IMR-90 (cell line): Measurements from ENCODE around the gene TRAPPC2L. TPM values are rescaled to one million over a fixed set of nuclear protein-coding genes. Genes with fewer than 3 reads are reported as not detected.

Experiments
- ATAC-seq: fragments of 200-7000 bp; cut with Tn5 transposase; 2 replicates; pipeline ENCODE4 v1.9.1; 2020; ENCODE audit warnings: low read depth, mild to moderate bottlenecking, moderate library complexity
- BruUV-seq: library from RNA; stranded (reverse); fragments of 400-500 nt; replicated peaks from 2 replicates; lab custom pipeline; 2021; lab: Mats Ljungman, UMichigan
- CTCF ChIA-PET: fragments of 300-600 bp; formaldehyde crosslinking; extraction: SDS; loops from one replicate; lab custom pipeline; 2021; ENCODE audit warnings: antibody characterized with exemption; lab: Yijun Ruan, JAX
- POLR2A ChIA-PET: fragments of 300-600 bp; sonication (Branson Sonifier 250); formaldehyde crosslinking; loops from one replicate; lab custom pipeline; 2022; ENCODE audit warnings: antibody characterized with exemption; ENCODE audit not compliant: unreplicated experiment; lab: Charles Lee
- DNase-seq: peaks from one replicate; pipeline ENCODE4 v3.0.0; 2013
- H2AFZ ChIP-seq: replicated peaks from 2 replicates; pipeline ENCODE3; 2013; ENCODE audit warnings: low read length, mild to moderate bottlenecking; ENCODE audit not compliant: poor library complexity
- H2AK5ac ChIP-seq: 2 replicates; pipeline ENCODE4 v1.6.1; 2013; ENCODE audit warnings: low read depth, low read length, inconsistent platforms
- H2AK9ac ChIP-seq: replicated peaks from 2 replicates; pipeline ENCODE3; 2013; ENCODE audit warnings: mild to moderate bottlenecking, low read depth, low read length, moderate library complexity; ENCODE audit not compliant: poor library complexity
- H2BK120ac ChIP-seq: 2 replicates; pipeline ENCODE4 v1.6.1; 2013; ENCODE audit warnings: low read depth, low read length, inconsistent platforms
- H2BK15ac ChIP-seq: 3 replicates; pipeline ENCODE4 v1.6.1; 2013; ENCODE audit warnings: low read depth, low read length, inconsistent platforms
- H2BK20ac ChIP-seq: 2 replicates; pipeline ENCODE4 v1.6.1; 2013; ENCODE audit warnings: low read depth, mild to moderate bottlenecking, inconsistent platforms, low read length, moderate library complexity
- H2BK5ac ChIP-seq: 2 replicates; pipeline ENCODE4 v1.6.1; 2013; ENCODE audit warnings: mild to moderate bottlenecking, low read depth, low read length, inconsistent platforms; ENCODE audit not compliant: poor library complexity, severe bottlenecking
- H3K14ac ChIP-seq: replicated peaks from 2 replicates; pipeline ENCODE4 v1.6.1; 2013; ENCODE audit warnings: low read depth, low read length, inconsistent platforms
- H3K18ac ChIP-seq: 2 replicates; pipeline ENCODE4 v1.6.1; 2013; ENCODE audit warnings: low read depth, low read length, control low read depth
- H3K23ac ChIP-seq: 2 replicates; pipeline ENCODE4 v1.6.1; 2013; ENCODE audit warnings: low read depth, low read length, inconsistent platforms
- H3K27ac ChIP-seq: 2 replicates; pipeline ENCODE4 v1.5.1; 2013; ENCODE audit warnings: mild to moderate bottlenecking, control low read depth, low read length; ENCODE audit not compliant: insufficient read depth
- H3K27me3 ChIP-seq: 2 replicates; pipeline ENCODE4 v1.6.1; 2013; ENCODE audit warnings: low read length; ENCODE audit not compliant: control insufficient read depth, insufficient read depth
- H3K36me3 ChIP-seq: 2 replicates; pipeline ENCODE4 v1.6.1; 2013; ENCODE audit warnings: low read length, mixed read lengths; ENCODE audit not compliant: control insufficient read depth, insufficient read depth
- H3K4ac ChIP-seq: 2 replicates; pipeline ENCODE4 v1.6.1; 2013; ENCODE audit warnings: low read depth, low read length, inconsistent platforms
- H3K4me1 ChIP-seq: 2 replicates; pipeline ENCODE4 v1.6.1; 2013; ENCODE audit warnings: low read length, mixed read lengths; ENCODE audit not compliant: control insufficient read depth, insufficient read depth
- H3K4me2 ChIP-seq: 2 replicates; pipeline ENCODE4 v1.6.1; 2013; ENCODE audit warnings: low read depth, mild to moderate bottlenecking, control low read depth, low read length, moderate library complexity
- H3K4me3 ChIP-seq: 2 replicates; pipeline ENCODE4 v1.5.1; 2013; ENCODE audit warnings: low read depth, mild to moderate bottlenecking, control low read depth, low read length, moderate library complexity; ENCODE audit not compliant: insufficient read depth
- H3K56ac ChIP-seq: 2 replicates; pipeline ENCODE4 v1.6.1; 2013; ENCODE audit warnings: low read length, inconsistent platforms; ENCODE audit not compliant: insufficient read depth; ENCODE audit errors: extremely low read depth
- H3K79me1 ChIP-seq, 2 experiments: 2 replicates each; pipeline ENCODE4 v1.6.1; 2013; ENCODE audit warnings: low read length in 2 of 2, inconsistent platforms in 1 of 2, low read depth in 1 of 2
- H3K9ac ChIP-seq: 2 replicates; pipeline ENCODE4 v1.6.1; 2013; ENCODE audit warnings: low read depth, low read length, control low read depth
- H3K9me1 ChIP-seq: 2 replicates; pipeline ENCODE4 v1.6.1; 2013; ENCODE audit warnings: low read length, inconsistent platforms; ENCODE audit not compliant: insufficient read depth
- H3K9me3 ChIP-seq: 2 replicates; pipeline ENCODE4 v1.6.1; 2013; ENCODE audit warnings: low read length; ENCODE audit not compliant: control insufficient read depth, insufficient read depth
- H4K20me1 ChIP-seq: 2 replicates; pipeline ENCODE4 v1.6.1; 2013; ENCODE audit warnings: low read length, inconsistent platforms; ENCODE audit not compliant: insufficient read depth
- H4K5ac ChIP-seq: 2 replicates; pipeline ENCODE4 v1.6.1; 2013; ENCODE audit warnings: mild to moderate bottlenecking, low read depth, low read length, control low read depth
- H4K8ac ChIP-seq, 2 experiments: 2 replicates each; pipeline ENCODE4 v1.6.1; 2013; ENCODE audit warnings: low read depth in 2 of 2, low read length in 2 of 2, control low read depth in 1 of 2, inconsistent platforms in 1 of 2
- H4K91ac ChIP-seq: 2 replicates; pipeline ENCODE4 v1.6.1; 2013; ENCODE audit warnings: low read depth, low read length, inconsistent platforms; ENCODE audit not compliant: insufficient read depth
- BHLHE40 ChIP-seq: fragments of 150-350 bp; IDR thresholded peaks from 2 replicates; pipeline ENCODE4 v1.6.1; 2016; ENCODE audit warnings: mild to moderate bottlenecking, low read depth, low read length
- CHD1 ChIP-seq: IDR thresholded peaks from 2 replicates; pipeline ENCODE4 v1.6.1; 2012; ENCODE audit warnings: low read depth, low read length, improper control_type of control experiment
- CTCF ChIP-seq: conservative IDR thresholded peaks from 2 replicates; pipeline ENCODE4 v1.5.1; 2012; ENCODE audit warnings: mild to moderate bottlenecking, low read depth, low read length, improper control_type of control experiment
- MAFK ChIP-seq: IDR thresholded peaks from 2 replicates; pipeline ENCODE4 v1.6.1; 2012; ENCODE audit warnings: low read depth, low read length, improper control_type of control experiment
- MAZ ChIP-seq: IDR thresholded peaks from 2 replicates; pipeline ENCODE4 v1.6.1; 2012; ENCODE audit warnings: low read depth, mild to moderate bottlenecking, low read length, improper control_type of control experiment, moderate library complexity, borderline replicate concordance
- NFE2L2 ChIP-seq: fragments of 150-350 bp; IDR thresholded peaks from 2 replicates; pipeline ENCODE4 v1.6.1; 2016; ENCODE audit warnings: low read depth, mild to moderate bottlenecking, low read length
- RAD21 ChIP-seq: IDR thresholded peaks from 2 replicates; pipeline ENCODE4 v1.6.1; 2012; ENCODE audit warnings: low read length, improper control_type of control experiment
- RFX5 ChIP-seq: IDR thresholded peaks from 2 replicates; pipeline ENCODE4 v1.8.0; 2012; ENCODE audit warnings: low read depth, mild to moderate bottlenecking, low read length, moderate library complexity
- SMC3 ChIP-seq: fragments of 150-350 bp; IDR thresholded peaks from 2 replicates; pipeline ENCODE4 v1.6.1; 2016; ENCODE audit warnings: low read depth, mild to moderate bottlenecking, antibody characterized with exemption, low read length, moderate library complexity
- WGBS, 2 experiments: methylation state at CpG; one replicate each; pipeline versions ENCODE4 v1.1.5 to v1.1.7; 2013; ENCODE audit warnings: missing lambda C conversion rate in 2 of 2; ENCODE audit not compliant: insufficient read length in 1 of 2; ENCODE audit errors: extremely low coverage in 2 of 2; 5-methylcytosine and 5-hydroxymethylcytosine counted together
- dilution Hi-C: fragments of 300-500 bp; cut with HindIII; formaldehyde crosslinking; loops from one replicate; pipeline ENCODE4 v1.14.3; 2018; ENCODE audit warnings: low sequenced_read_pairs; ENCODE audit not compliant: unreplicated experiment
- in situ Hi-C: fragments of 300-500 bp; cut with MboI; formaldehyde crosslinking; loops from 3 replicates; pipeline ENCODE4 v1.14.3; 2019; ENCODE audit warnings: low sequenced_read_pairs, inconsistent platforms, mixed read lengths
- intact Hi-C: fragments of 100-400 bp; cut with micrococcal nuclease; formaldehyde crosslinking; loops from 2 replicates; pipeline ENCODE4 v1.10.0; 2022
- polyA plus RNA-seq, 3 experiments: library from polyadenylated mRNA; depleted of rRNA; stranded (reverse); fragments of >200 nt; gene quantifications; 2 replicates each; pipeline ENCODE4 v1.2.3, GENCODE V29; 2012; ENCODE audit warnings: low replicate concordance in 1 of 3
- total RNA-seq: library from RNA; depleted of rRNA; stranded (reverse); fragments of >200 nt; gene quantifications from 2 replicates; pipeline ENCODE4 v1.2.3, GENCODE V29; 2012

TRAPPC2L gene
- total and polyA plus RNA-seq, 2 of the 4 experiments (the other 2 are of a cell fraction): 102 to 109 TPM

DNA sequence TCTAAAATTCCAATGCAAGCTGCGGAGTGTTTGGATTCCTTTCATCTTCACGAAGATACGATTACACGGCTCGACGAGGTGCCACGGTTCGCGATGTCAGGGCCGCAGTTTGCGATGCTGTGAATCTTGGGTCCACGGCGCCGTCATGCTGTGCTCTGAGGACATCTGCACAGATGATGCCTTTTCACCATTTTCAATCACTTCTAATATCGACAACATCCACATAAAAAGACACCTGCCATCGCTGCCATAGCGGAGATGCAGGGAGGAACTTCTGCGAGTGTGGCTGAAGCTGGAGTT lies 38.4 kb upstream of the TRAPPC2L start:
- Histone ChIP-seq H3K9me1 (peaks cover 5% of the 10 kb centered on the region), H4K91ac (no peak overlapping the region), H3K14ac (peak overlapping the region; percentile 10), H3K4ac (peak overlapping the region; percentile 54), H3K9ac (0 out of 2 replicates have a peak overlapping the region, but pooled peaks have one; percentile 2), H2AK9ac (peak overlapping the region; percentile 88), H3K79me1 (no peaks in the 10 kb centered on the region; a peak in 1 of 4 replicates), H2AK5ac (peak overlapping the region; percentile 1; the same call in 1 of the 2 replicates), H3K18ac (no peak overlapping the region), H4K20me1 (no peaks in the 10 kb centered on the region), H4K5ac (peak overlapping the region; percentile 14; the same call in 1 of the 2 replicates), H3K36me3 (peaks cover 11% of the 10 kb centered on the region; the same call in 1 of the 2 replicates), H3K4me2 (peak overlapping the region; percentile 42), H2BK120ac (0 out of 2 replicates have a peak overlapping the region, but pooled peaks have one; percentile 17), H4K8ac (peak overlapping the region; percentile 57 to 84; a peak in 3 of 4 replicates), H3K4me1 (peaks cover 12% of the 10 kb centered on the region), H2BK15ac (no peak overlapping the region), H3K23ac (peak overlapping the region; percentile 46), H2BK5ac (peak overlapping the region; percentile 4), H2BK20ac (0 out of 2 replicates have a peak overlapping the region, but pooled peaks have one; percentile 12), H3K56ac (no peak overlapping the region), H3K9me3 (no peaks in the 10 kb centered on the region), H3K27me3 (no peaks in the 10 kb centered on the region), H3K4me3 (no peak overlapping the region), H2AFZ (peak overlapping the region; percentile 87), H3K27ac (peak overlapping the region; percentile 4; the same call in 1 of the 2 replicates)
- CTCF ChIA-PET: no interaction called here
- DNase-seq (no peak), ATAC-seq (no peak)
- dilution Hi-C loops (no loop called here), in situ Hi-C loops (no loop called here), intact Hi-C loops (loop anchor here (1.0 kb wide), 1 partner anchor 349 kb away; no protein-coding TSS in a partner anchor)
- POLR2A ChIA-PET: no interaction called here
- no peak for TF ChIP-seq SMC3
- no peak for TF ChIP-seq RAD21
- no peak for TF ChIP-seq BHLHE40
- TF ChIP-seq CHD1: no peak
- TF ChIP-seq CTCF: no peak
- TF ChIP-seq MAFK: no peak
- TF ChIP-seq NFE2L2: no peak
- no peak for TF ChIP-seq MAZ
- TF ChIP-seq RFX5: no peak
- WGBS, 2 experiments: 22% methylated on average over 14 of the region's 18 CpGs; no CpG with 5 or more reads in 1 of the 2 experiments
- BruUV-seq: no TSS peak
